ENCODE measurements around the gene LHFPL3. TPM values are rescaled to one million over a fixed set of nuclear protein-coding genes. Genes with fewer than 3 reads are reported as not detected.

LHFPL3 gene
- polyA plus RNA-seq, 1 of the 3 experiments (the other 2 are of a cell fraction) = not detected

DNA sequence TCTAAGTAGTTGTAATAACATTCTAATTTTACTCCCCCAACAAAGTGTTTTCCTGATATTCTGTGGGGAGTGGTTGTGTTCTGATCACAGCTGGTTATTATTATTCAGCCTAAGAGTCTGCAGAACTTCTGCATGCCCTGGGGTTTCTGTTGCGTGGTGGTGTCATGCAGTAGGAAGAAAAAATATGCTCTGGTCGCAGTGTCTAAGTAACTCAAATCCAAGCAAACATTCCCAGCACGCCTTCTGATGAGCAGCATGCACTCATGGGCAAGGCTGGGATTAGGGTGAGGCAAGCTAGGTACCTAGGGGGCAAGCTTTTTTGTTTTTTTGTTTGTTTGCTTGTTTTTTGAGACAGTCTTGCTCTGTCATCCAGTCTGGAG, 572.8 kb downstream of the LHFPL3 start:
- Histone ChIP-seq H3K36me3 (replicated peaks in 1 of 2; ENCODE audit: control insufficient read depth in 1 of 2, insufficient read depth in 2 of 2, low read length in 1 of 2) (no peaks in the 10 kb centered on the region), H3K27ac (ENCODE audit: low read depth in 2 of 2, low read length in 1 of 2) (no peak overlapping the region), H4K20me1 (ENCODE audit: insufficient read depth) (no peaks in the 10 kb centered on the region), H3K4me1 (ENCODE audit: control insufficient read depth in 1 of 2, insufficient read depth in 2 of 2, low read depth in 1 of 2, low read length in 1 of 2) (no peaks in the 10 kb centered on the region; a peak in 2 of 4 replicates), H3K27me3 (ENCODE audit: insufficient read depth) (peaks cover 21% of the 10 kb centered on the region; the same call in 1 of the 2 replicates), H3K9me3 (no peaks in the 10 kb centered on the region), H3K9me2 (no peaks in the 10 kb centered on the region), H3K4me3 (ENCODE audit: low read depth in 2 of 2, low read length in 1 of 2) (no peak overlapping the region), H3F3A (replicated peaks; ENCODE audit: insufficient read depth) (no peaks in the 10 kb centered on the region), H3K79me2 (ENCODE audit: insufficient read depth) (no peaks in the 10 kb centered on the region), H3K4me2 (no peak overlapping the region), H3K9ac (no peak overlapping the region), H2AFZ (ENCODE audit: low read depth) (no peak overlapping the region)
- ChIA-PET POLR2A (interaction anchor here (0.7 kb wide), 1 partner anchor 981 kb away, joined by 4 read pairs; no protein-coding TSS in a partner anchor), CTCF (interaction anchor here (0.7 to 12.3 kb wide), 6 partner anchors 8 to 693 kb away, joined by 3 to 148 read pairs (median 4); no protein-coding TSS in a partner anchor)
- no peak for TF ChIP-seq EZH2phosphoT487 (IDR thresholded peaks at IDR 0.05; ENCODE audit: borderline replicate concordance, low read depth)
- no peak for TF ChIP-seq GABPA (IDR thresholded peaks at IDR 0.05; ENCODE audit: low read depth)
- TF ChIP-seq ELF1 (IDR thresholded peaks at IDR 0.05) = no peak
- no peak for TF ChIP-seq PBX3 (IDR thresholded peaks at IDR 0.05)
- TF ChIP-seq RCOR1 (IDR thresholded peaks at IDR 0.05; ENCODE audit: low read length) = no peak
- TF ChIP-seq SMC3 (IDR thresholded peaks at IDR 0.05; ENCODE audit: low read depth, low read length) = no peak
- no peak for TF ChIP-seq SIN3A (IDR thresholded peaks at IDR 0.05; ENCODE audit: borderline replicate concordance, low read depth, low read length)
- TF ChIP-seq USF1 (IDR thresholded peaks at IDR 0.05; ENCODE audit: borderline replicate concordance, low read depth) = no peak
- no peak for TF ChIP-seq ZBTB33 (IDR thresholded peaks at IDR 0.05; ENCODE audit: borderline replicate concordance, low read depth)
- TF ChIP-seq RXRA (IDR thresholded peaks at IDR 0.05; ENCODE audit: borderline replicate concordance, low read depth) = no peak
- TF ChIP-seq MXI1 (IDR thresholded peaks at IDR 0.05; ENCODE audit: low read depth, low read length) = no peak
- no peak for TF ChIP-seq IRF3 (IDR thresholded peaks at IDR 0.05; ENCODE audit: low read depth, low read length)
- DNase-seq = no peak
- 58% methylated on average over 3 of the region's 3 CpGs for WGBS (ENCODE audit: low lambda C conversion rate)

DNA sequence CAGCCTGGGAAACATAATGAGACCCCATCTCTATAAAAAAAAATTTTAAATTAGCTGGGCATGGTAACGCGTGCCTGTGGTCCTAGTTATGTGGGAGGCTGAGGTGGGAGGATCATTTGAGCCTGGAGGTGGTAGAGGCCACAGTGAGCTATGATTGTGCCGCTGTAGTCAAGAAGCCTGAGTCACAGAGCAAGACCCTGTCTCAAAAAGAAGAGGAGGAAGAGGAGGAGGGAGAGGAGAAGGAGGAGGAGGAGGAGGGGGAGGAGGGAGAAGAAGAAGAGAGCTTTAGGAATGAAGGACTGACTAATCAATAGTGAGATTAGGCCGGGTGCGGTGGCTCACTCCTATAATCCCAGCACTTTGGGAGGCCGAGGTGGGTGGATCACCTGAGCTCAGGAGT, 573.8 kb downstream of the LHFPL3 start:
- Histone ChIP-seq H3K27me3 (ENCODE audit: insufficient read depth) (peaks cover 20% of the 10 kb centered on the region; the same call in 1 of the 2 replicates), H3F3A (replicated peaks; ENCODE audit: insufficient read depth) (no peaks in the 10 kb centered on the region), H3K4me2 (no peak overlapping the region), H3K9me3 (no peaks in the 10 kb centered on the region), H3K27ac (ENCODE audit: low read depth in 2 of 2, low read length in 1 of 2) (no peak overlapping the region), H4K20me1 (ENCODE audit: insufficient read depth) (no peaks in the 10 kb centered on the region), H3K4me1 (ENCODE audit: control insufficient read depth in 1 of 2, insufficient read depth in 2 of 2, low read depth in 1 of 2, low read length in 1 of 2) (no peaks in the 10 kb centered on the region; a peak in 2 of 4 replicates), H2AFZ (ENCODE audit: low read depth) (no peak overlapping the region), H3K4me3 (ENCODE audit: low read depth in 2 of 2, low read length in 1 of 2) (no peak overlapping the region), H3K9me2 (no peaks in the 10 kb centered on the region), H3K79me2 (ENCODE audit: insufficient read depth) (no peaks in the 10 kb centered on the region), H3K9ac (no peak overlapping the region), H3K36me3 (replicated peaks in 1 of 2; ENCODE audit: control insufficient read depth in 1 of 2, insufficient read depth in 2 of 2, low read length in 1 of 2) (no peaks in the 10 kb centered on the region)
- no peak for DNase-seq
- TF ChIP-seq GABPA (IDR thresholded peaks at IDR 0.05; ENCODE audit: low read depth) (no peak), GATA2 (CRISPR knock-in tag; IDR thresholded peaks at IDR 0.05) (no peak)
- WGBS (ENCODE audit: low lambda C conversion rate) = 78% methylated on average over 6 of the region's 6 CpGs
- ChIA-PET CTCF (interaction anchor here (0.7 to 12.3 kb wide), 6 partner anchors 9 to 694 kb away, joined by 3 to 148 read pairs (median 3); no protein-coding TSS in a partner anchor), POLR2A (no interaction called here)

All from SK-N-SH (cell line).